IMR-90 (cell line): ENCODE measurements around the gene ATP10A. TPM values are rescaled to one million over a fixed set of nuclear protein-coding genes. Genes with fewer than 3 reads are reported as not detected.
A peak's percentile ranks its signal among the peaks of the same experiment; 100 is the strongest.

Experiments used
- ATAC-seq: fragments of 200-7000 bp; cut with Tn5 transposase; 2 replicates; pipeline ENCODE4 v1.9.1; 2020; ENCODE audit warnings: low read depth, mild to moderate bottlenecking, moderate library complexity
- BruUV-seq: library from RNA; stranded (reverse); fragments of 400-500 nt; replicated peaks from 2 replicates; lab custom pipeline; 2021; lab: Mats Ljungman, UMichigan
- CTCF ChIA-PET: fragments of 300-600 bp; formaldehyde crosslinking; extraction: SDS; loops from one replicate; lab custom pipeline; 2021; ENCODE audit warnings: antibody characterized with exemption; lab: Yijun Ruan, JAX
- POLR2A ChIA-PET: fragments of 300-600 bp; sonication (Branson Sonifier 250); formaldehyde crosslinking; loops from one replicate; lab custom pipeline; 2022; ENCODE audit warnings: antibody characterized with exemption; ENCODE audit not compliant: unreplicated experiment; lab: Charles Lee
- DNase-seq: peaks from one replicate; pipeline ENCODE4 v3.0.0; 2013
- H2AFZ ChIP-seq: replicated peaks from 2 replicates; pipeline ENCODE3; 2013; ENCODE audit warnings: low read length, mild to moderate bottlenecking; ENCODE audit not compliant: poor library complexity
- H2AK5ac ChIP-seq: 2 replicates; pipeline ENCODE4 v1.6.1; 2013; ENCODE audit warnings: low read depth, low read length, inconsistent platforms
- H2AK9ac ChIP-seq: replicated peaks from 2 replicates; pipeline ENCODE3; 2013; ENCODE audit warnings: mild to moderate bottlenecking, low read depth, low read length, moderate library complexity; ENCODE audit not compliant: poor library complexity
- H2BK120ac ChIP-seq: 2 replicates; pipeline ENCODE4 v1.6.1; 2013; ENCODE audit warnings: low read depth, low read length, inconsistent platforms
- H2BK15ac ChIP-seq: 3 replicates; pipeline ENCODE4 v1.6.1; 2013; ENCODE audit warnings: low read depth, low read length, inconsistent platforms
- H2BK20ac ChIP-seq: 2 replicates; pipeline ENCODE4 v1.6.1; 2013; ENCODE audit warnings: low read depth, mild to moderate bottlenecking, inconsistent platforms, low read length, moderate library complexity
- H2BK5ac ChIP-seq: 2 replicates; pipeline ENCODE4 v1.6.1; 2013; ENCODE audit warnings: mild to moderate bottlenecking, low read depth, low read length, inconsistent platforms; ENCODE audit not compliant: poor library complexity, severe bottlenecking
- H3K14ac ChIP-seq: replicated peaks from 2 replicates; pipeline ENCODE4 v1.6.1; 2013; ENCODE audit warnings: low read depth, low read length, inconsistent platforms
- H3K18ac ChIP-seq: 2 replicates; pipeline ENCODE4 v1.6.1; 2013; ENCODE audit warnings: low read depth, low read length, control low read depth
- H3K23ac ChIP-seq: 2 replicates; pipeline ENCODE4 v1.6.1; 2013; ENCODE audit warnings: low read depth, low read length, inconsistent platforms
- H3K27ac ChIP-seq: 2 replicates; pipeline ENCODE4 v1.5.1; 2013; ENCODE audit warnings: mild to moderate bottlenecking, control low read depth, low read length; ENCODE audit not compliant: insufficient read depth
- H3K27me3 ChIP-seq: 2 replicates; pipeline ENCODE4 v1.6.1; 2013; ENCODE audit warnings: low read length; ENCODE audit not compliant: control insufficient read depth, insufficient read depth
- H3K36me3 ChIP-seq: 2 replicates; pipeline ENCODE4 v1.6.1; 2013; ENCODE audit warnings: low read length, mixed read lengths; ENCODE audit not compliant: control insufficient read depth, insufficient read depth
- H3K4ac ChIP-seq: 2 replicates; pipeline ENCODE4 v1.6.1; 2013; ENCODE audit warnings: low read depth, low read length, inconsistent platforms
- H3K4me1 ChIP-seq: 2 replicates; pipeline ENCODE4 v1.6.1; 2013; ENCODE audit warnings: low read length, mixed read lengths; ENCODE audit not compliant: control insufficient read depth, insufficient read depth
- H3K4me2 ChIP-seq: 2 replicates; pipeline ENCODE4 v1.6.1; 2013; ENCODE audit warnings: low read depth, mild to moderate bottlenecking, control low read depth, low read length, moderate library complexity
- H3K4me3 ChIP-seq: 2 replicates; pipeline ENCODE4 v1.5.1; 2013; ENCODE audit warnings: low read depth, mild to moderate bottlenecking, control low read depth, low read length, moderate library complexity; ENCODE audit not compliant: insufficient read depth
- H3K56ac ChIP-seq: 2 replicates; pipeline ENCODE4 v1.6.1; 2013; ENCODE audit warnings: low read length, inconsistent platforms; ENCODE audit not compliant: insufficient read depth; ENCODE audit errors: extremely low read depth
- H3K79me1 ChIP-seq, 2 experiments: 2 replicates each; pipeline ENCODE4 v1.6.1; 2013; ENCODE audit warnings: low read length in 2 of 2, inconsistent platforms in 1 of 2, low read depth in 1 of 2
- H3K9ac ChIP-seq: 2 replicates; pipeline ENCODE4 v1.6.1; 2013; ENCODE audit warnings: low read depth, low read length, control low read depth
- H3K9me1 ChIP-seq: 2 replicates; pipeline ENCODE4 v1.6.1; 2013; ENCODE audit warnings: low read length, inconsistent platforms; ENCODE audit not compliant: insufficient read depth
- H3K9me3 ChIP-seq: 2 replicates; pipeline ENCODE4 v1.6.1; 2013; ENCODE audit warnings: low read length; ENCODE audit not compliant: control insufficient read depth, insufficient read depth
- H4K20me1 ChIP-seq: 2 replicates; pipeline ENCODE4 v1.6.1; 2013; ENCODE audit warnings: low read length, inconsistent platforms; ENCODE audit not compliant: insufficient read depth
- H4K5ac ChIP-seq: 2 replicates; pipeline ENCODE4 v1.6.1; 2013; ENCODE audit warnings: mild to moderate bottlenecking, low read depth, low read length, control low read depth
- H4K8ac ChIP-seq, 2 experiments: 2 replicates each; pipeline ENCODE4 v1.6.1; 2013; ENCODE audit warnings: low read depth in 2 of 2, low read length in 2 of 2, control low read depth in 1 of 2, inconsistent platforms in 1 of 2
- H4K91ac ChIP-seq: 2 replicates; pipeline ENCODE4 v1.6.1; 2013; ENCODE audit warnings: low read depth, low read length, inconsistent platforms; ENCODE audit not compliant: insufficient read depth
- CHD1 ChIP-seq: IDR thresholded peaks from 2 replicates; pipeline ENCODE4 v1.6.1; 2012; ENCODE audit warnings: low read depth, low read length, improper control_type of control experiment
- MXI1 ChIP-seq: IDR thresholded peaks from 2 replicates; pipeline ENCODE4 v1.6.1; 2012; ENCODE audit warnings: low read depth, mild to moderate bottlenecking, low read length, moderate library complexity, borderline replicate concordance
- RFX5 ChIP-seq: IDR thresholded peaks from 2 replicates; pipeline ENCODE4 v1.8.0; 2012; ENCODE audit warnings: low read depth, mild to moderate bottlenecking, low read length, moderate library complexity
- SMC3 ChIP-seq: fragments of 150-350 bp; IDR thresholded peaks from 2 replicates; pipeline ENCODE4 v1.6.1; 2016; ENCODE audit warnings: low read depth, mild to moderate bottlenecking, antibody characterized with exemption, low read length, moderate library complexity
- WGBS, 2 experiments: methylation state at CpG; one replicate each; pipeline versions ENCODE4 v1.1.5 to v1.1.7; 2013; ENCODE audit warnings: missing lambda C conversion rate in 2 of 2; ENCODE audit not compliant: insufficient read length in 1 of 2; ENCODE audit errors: extremely low coverage in 2 of 2; 5-methylcytosine and 5-hydroxymethylcytosine counted together
- dilution Hi-C: fragments of 300-500 bp; cut with HindIII; formaldehyde crosslinking; loops from one replicate; pipeline ENCODE4 v1.14.3; 2018; ENCODE audit warnings: low sequenced_read_pairs; ENCODE audit not compliant: unreplicated experiment
- in situ Hi-C: fragments of 300-500 bp; cut with MboI; formaldehyde crosslinking; loops from 3 replicates; pipeline ENCODE4 v1.14.3; 2019; ENCODE audit warnings: low sequenced_read_pairs, inconsistent platforms, mixed read lengths
- intact Hi-C: fragments of 100-400 bp; cut with micrococcal nuclease; formaldehyde crosslinking; loops from 2 replicates; pipeline ENCODE4 v1.10.0; 2022
- polyA plus RNA-seq, 3 experiments: library from polyadenylated mRNA; depleted of rRNA; stranded (reverse); fragments of >200 nt; gene quantifications; 2 replicates each; pipeline ENCODE4 v1.2.3, GENCODE V29; 2012; ENCODE audit warnings: low replicate concordance in 1 of 3
- total RNA-seq: library from RNA; depleted of rRNA; stranded (reverse); fragments of >200 nt; gene quantifications from 2 replicates; pipeline ENCODE4 v1.2.3, GENCODE V29; 2012

Gene ATP10A
- total and polyA plus RNA-seq, 2 of the 4 experiments (the other 2 are of a cell fraction) = 13.8 to 16.0 TPM

DNA sequence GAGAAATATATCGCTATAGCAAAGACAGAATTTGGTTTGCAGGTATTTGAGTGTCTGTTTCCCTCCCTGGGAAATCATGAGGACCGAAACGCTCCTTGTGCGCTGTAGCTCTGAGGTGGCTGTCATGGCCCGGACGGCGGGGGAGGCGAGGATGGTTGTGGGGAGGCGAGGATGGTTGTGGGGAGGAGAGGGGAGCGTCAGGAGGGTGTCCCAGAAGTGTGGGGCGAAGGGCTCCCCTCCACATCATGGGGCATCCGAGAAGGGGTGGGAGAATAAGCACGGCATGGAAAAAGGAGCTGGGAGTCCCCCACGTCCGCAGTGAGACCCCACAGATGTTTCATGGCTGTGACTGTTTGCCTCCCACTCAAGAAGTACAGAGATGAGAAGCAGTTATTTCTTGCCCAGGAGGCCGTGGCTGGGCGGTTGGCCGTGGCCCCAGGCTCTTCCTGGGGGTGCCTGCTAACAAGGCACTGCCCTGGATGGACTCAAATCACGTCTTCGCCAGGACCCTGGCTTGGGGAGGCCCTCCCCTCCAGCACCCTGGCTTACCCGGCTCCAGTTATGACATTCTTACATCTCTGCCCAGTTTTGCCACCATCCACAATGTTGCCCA is 947 bp upstream of the ATP10A start (continued):
- TF ChIP-seq MXI1 (no peak), SMC3 (no peak)

DNA sequence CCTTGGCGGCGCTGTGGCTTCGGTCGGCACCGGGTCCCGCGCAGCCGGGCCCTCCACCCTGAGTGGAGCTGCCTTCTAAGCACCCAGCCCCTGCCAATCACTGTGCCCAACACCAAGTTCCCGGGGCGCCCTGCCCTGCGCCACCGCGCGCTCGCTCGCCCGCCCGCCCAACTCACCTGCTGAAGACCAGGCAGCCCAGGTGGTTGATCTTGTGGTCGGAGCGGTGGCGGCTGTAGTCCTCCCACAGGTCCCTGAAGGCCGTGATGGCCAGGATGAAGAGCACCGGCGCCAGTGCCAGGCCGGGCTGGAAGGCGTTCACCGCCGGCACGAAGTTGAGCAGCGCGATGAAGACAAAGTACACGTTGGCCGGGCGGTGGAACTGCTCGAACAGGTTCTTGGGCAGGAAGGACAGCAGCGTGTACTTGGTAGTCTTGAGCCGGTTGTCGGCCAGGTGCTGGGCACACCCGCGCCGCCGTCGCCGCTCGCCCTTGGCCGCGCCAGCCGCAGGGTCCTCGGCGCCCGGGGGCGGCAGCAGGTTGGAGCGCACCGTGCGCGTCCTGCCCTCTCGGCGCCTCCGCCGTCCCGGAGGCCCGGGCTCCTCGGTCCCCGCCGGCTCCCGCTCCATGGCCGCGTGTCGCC is 536 bp downstream of the ATP10A start:
- peak overlapping the region; percentile 62; the same call in 1 of the 2 replicates for H2BK120ac ChIP-seq
- H2AK5ac ChIP-seq = peak overlapping the region; percentile 1
- POLR2A ChIA-PET = interaction anchor here (0.5 kb wide), 1 partner anchor 76 kb away, joined by 3 read pairs; no protein-coding TSS in a partner anchor
- H2AK9ac ChIP-seq = peak overlapping the region; percentile 91
- H2BK20ac ChIP-seq = no peak overlapping the region
- intact Hi-C loops = loop anchor here (1.0 to 5.0 kb wide), 4 partner anchors 12 to 170 kb away; no protein-coding TSS in a partner anchor
- peak overlapping the region; percentile 68; the same call in 1 of the 2 replicates for H4K91ac ChIP-seq
- peaks cover 11% of the 10 kb centered on the region; the same call in 1 of the 2 replicates for H4K20me1 ChIP-seq
- peak overlapping the region; percentile 36; the same call in 1 of the 2 replicates for H3K27ac ChIP-seq
- TSS peak; percentile 73 for BruUV-seq
- H3K9ac ChIP-seq = peak overlapping the region; percentile 78
- H3K4me2 ChIP-seq = peak overlapping the region; percentile 81
- 0% methylated on average over 42 of the region's 69 CpGs; no CpG with 5 or more reads in 1 of the 2 experiments for WGBS, 2 experiments
- no peak overlapping the region for H4K5ac ChIP-seq
- H3K4ac ChIP-seq = peak overlapping the region; percentile 91
- no peak for TF ChIP-seq CHD1
- TF ChIP-seq MXI1 = 0 out of 2 replicates have a peak, but pooled peaks have one; percentile 0
- no peak for TF ChIP-seq RFX5
- peaks cover 17 to 67% of the 10 kb centered on the region in 2 experiments; a peak in 3 of 4 replicates for H3K79me1 ChIP-seq
- H3K27me3 ChIP-seq = no peaks in the 10 kb centered on the region
- H3K18ac ChIP-seq = no peak overlapping the region
- DNase-seq (no peak), ATAC-seq (peak; percentile 39)
- dilution Hi-C loops = no loop called here
- peak overlapping the region; percentile 84 for H3K4me3 ChIP-seq
- CTCF ChIA-PET = interaction anchor here (1.1 kb wide), 2 partner anchors 23 to 71 kb away, joined by 3 read pairs; no protein-coding TSS in a partner anchor
- H3K9me3 ChIP-seq = no peaks in the 10 kb centered on the region
- H2BK15ac ChIP-seq = no peak overlapping the region
- H3K14ac ChIP-seq = peak overlapping the region; percentile 86
- peak overlapping the region; percentile 88 for H2AFZ ChIP-seq
- in situ Hi-C loops = no loop called here
- peak overlapping the region; percentile 61; the same call in 1 of the 2 replicates for H3K56ac ChIP-seq
- peaks cover 28% of the 10 kb centered on the region for H3K9me1 ChIP-seq
- H2BK5ac ChIP-seq = peak overlapping the region; percentile 62
- peak overlapping the region in 1 of 2 experiments; percentile 45; a peak in 2 of 4 replicates for H4K8ac ChIP-seq
- peaks cover 1% of the 10 kb centered on the region; the same call in 1 of the 2 replicates for H3K36me3 ChIP-seq
- peaks cover 22% of the 10 kb centered on the region for H3K4me1 ChIP-seq
- peak overlapping the region; percentile 94; the same call in 1 of the 2 replicates for H3K23ac ChIP-seq
